Testis (tissue), 2 donors: Measurements from ENCODE around the gene ABHD4.

Experiments
- POLR2A ChIP-seq: fragments of 450-650 bp; IDR thresholded peaks from one replicate; pipeline ENCODE4 v1.6.1; 2017; ENCODE audit warnings: antibody characterized with exemption, mild to moderate bottlenecking, moderate library complexity
- TF ChIP-seq, protein P1 (sequence below), 3 experiments: fragments of 450-650 bp in 2 of 3; fragments of 200-600 bp in 1 of 3; sonication (generic) in 1 of 3; IDR thresholded peaks; one replicate each; pipeline ENCODE4 v1.5.1; 2016 to 2019; ENCODE audit warnings: antibody characterized with exemption in 3 of 3, mild to moderate bottlenecking in 2 of 3, moderate library complexity in 1 of 3

DNA sequence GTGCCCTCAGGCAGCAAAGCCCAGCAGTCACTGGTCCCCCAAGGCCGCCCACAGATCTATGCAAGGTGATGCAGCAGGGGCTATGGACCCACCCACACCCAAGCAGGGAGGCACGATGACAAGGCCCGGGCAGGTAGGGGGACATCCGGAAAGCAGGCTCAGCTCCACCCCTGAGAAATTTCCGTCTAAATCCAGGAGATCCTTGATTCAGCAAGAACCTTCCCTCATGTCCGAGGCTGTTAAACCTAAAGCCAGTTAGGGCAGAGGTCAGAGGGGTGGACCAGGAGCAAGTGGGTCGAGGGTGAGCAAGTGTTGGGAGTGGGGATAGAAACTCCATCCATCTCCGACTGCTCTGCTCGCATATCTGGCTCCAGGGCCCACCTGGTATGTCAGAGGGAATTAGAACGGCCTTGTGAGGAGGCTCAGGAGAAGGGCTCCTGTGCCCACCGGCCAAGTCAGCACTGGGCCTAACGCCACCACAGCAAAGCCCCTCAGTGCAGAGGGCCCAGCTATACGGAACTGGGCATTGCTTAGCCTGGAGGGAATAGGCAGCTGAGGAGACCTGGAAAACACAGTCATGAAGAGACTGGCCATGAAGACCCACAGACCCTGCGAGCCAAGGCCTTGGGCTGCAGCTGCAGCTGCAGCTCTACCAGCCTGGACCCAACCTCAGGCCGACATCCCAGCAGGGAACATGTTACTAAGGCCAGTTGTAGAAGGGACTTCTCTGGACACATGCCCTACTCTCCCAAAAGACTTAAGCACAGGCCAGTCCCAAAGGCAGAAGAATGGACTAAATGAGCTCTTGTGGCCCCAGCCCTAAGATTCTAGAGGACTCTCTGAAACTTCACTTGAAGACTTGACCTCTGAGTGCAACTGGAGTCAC, 43.4 kb upstream of the ABHD4 start:
- TF ChIP-seq, protein P1, sequence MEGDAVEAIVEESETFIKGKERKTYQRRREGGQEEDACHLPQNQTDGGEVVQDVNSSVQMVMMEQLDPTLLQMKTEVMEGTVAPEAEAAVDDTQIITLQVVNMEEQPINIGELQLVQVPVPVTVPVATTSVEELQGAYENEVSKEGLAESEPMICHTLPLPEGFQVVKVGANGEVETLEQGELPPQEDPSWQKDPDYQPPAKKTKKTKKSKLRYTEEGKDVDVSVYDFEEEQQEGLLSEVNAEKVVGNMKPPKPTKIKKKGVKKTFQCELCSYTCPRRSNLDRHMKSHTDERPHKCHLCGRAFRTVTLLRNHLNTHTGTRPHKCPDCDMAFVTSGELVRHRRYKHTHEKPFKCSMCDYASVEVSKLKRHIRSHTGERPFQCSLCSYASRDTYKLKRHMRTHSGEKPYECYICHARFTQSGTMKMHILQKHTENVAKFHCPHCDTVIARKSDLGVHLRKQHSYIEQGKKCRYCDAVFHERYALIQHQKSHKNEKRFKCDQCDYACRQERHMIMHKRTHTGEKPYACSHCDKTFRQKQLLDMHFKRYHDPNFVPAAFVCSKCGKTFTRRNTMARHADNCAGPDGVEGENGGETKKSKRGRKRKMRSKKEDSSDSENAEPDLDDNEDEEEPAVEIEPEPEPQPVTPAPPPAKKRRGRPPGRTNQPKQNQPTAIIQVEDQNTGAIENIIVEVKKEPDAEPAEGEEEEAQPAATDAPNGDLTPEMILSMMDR (IDR thresholded peaks at IDR 0.05), result no peak
- no peak for TF ChIP-seq POLR2A
